ENCODE measurements around the gene MTARC2. TPM values are rescaled to one million over a fixed set of nuclear protein-coding genes. Genes with fewer than 3 reads are reported as not detected.

Gene MTARC2
- total and polyA plus RNA-seq, 2 donors (not counting 1 experiment from before 2014, with no cell fraction given), result 16.3 to 22.6 TPM

DNA sequence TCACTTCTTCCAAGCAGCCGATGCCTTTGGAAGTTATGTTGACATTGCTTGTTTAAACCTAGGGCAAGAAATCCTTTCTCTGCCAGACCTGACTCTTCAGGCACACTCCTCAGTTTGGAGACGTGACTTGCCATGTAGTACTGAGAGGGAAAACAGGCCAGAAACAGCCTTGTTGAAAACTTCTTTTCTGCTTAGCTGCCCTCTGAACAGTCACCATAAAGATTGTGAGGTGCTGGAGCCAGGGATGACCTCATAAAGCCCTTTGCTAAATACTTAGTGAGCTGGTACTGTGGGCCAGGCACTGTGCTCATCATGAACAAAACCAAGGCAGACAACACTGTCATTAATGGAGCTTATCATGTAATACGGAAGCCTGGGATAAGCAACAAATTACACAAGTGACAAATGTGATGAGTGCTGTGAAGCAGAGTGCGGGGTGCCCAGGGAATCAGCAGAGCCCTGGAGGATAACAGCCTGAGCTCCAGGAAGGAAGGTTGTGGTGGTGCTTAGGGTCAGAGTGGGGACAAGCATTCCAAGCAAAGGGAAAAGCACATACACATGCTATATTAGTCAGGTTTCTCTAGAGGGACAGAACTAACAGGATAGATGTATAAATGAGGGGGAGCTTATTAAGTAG is 80.9 kb downstream of the MTARC2 start:
- H3K27ac ChIP-seq (ENCODE audit: low read length in 2 of 2), result no peak overlapping the region
- no peaks in the 10 kb centered on the region for H4K20me1 ChIP-seq (ENCODE audit: control insufficient read depth, insufficient read depth, low read length, poor library complexity, severe bottlenecking)
- Mint-ChIP-seq H3K27me3 (peaks cover 12% of the 10 kb centered on the region), H3K4me3 (no peak overlapping the region), H3K4me1 (no peaks in the 10 kb centered on the region), H3K9me3 (ENCODE audit: insufficient read depth) (no peaks in the 10 kb centered on the region), H3K27ac (no peak overlapping the region)
- no peaks in the 10 kb centered on the region for H3K4me1 ChIP-seq (ENCODE audit: control insufficient read depth in 2 of 2, insufficient read depth in 2 of 2, low read length in 2 of 2)
- H3K9ac ChIP-seq (ENCODE audit: low read length), result no peak overlapping the region
- no peak overlapping the region for H3K4me2 ChIP-seq (replicated peaks; ENCODE audit: low read depth, low read length, poor library complexity, severe bottlenecking)
- no peaks in the 10 kb centered on the region for H3K9me3 ChIP-seq (ENCODE audit: control extremely low read depth in 1 of 3, control insufficient read depth in 2 of 3, insufficient read depth in 1 of 3, low read length in 2 of 3)
- H2AFZ ChIP-seq (ENCODE audit: insufficient read depth, low read depth, low read length, poor library complexity, severe bottlenecking), result no peak overlapping the region
- intact Hi-C loops (cut with micrococcal nuclease), result no loop called here
- ChIA-PET POLR2A (no interaction called here), CTCF (interaction anchor here (1.4 kb wide), 1 partner anchor 20 kb away, joined by 4 read pairs; no protein-coding TSS in a partner anchor)
- TF ChIP-seq EZH2 (IDR thresholded peaks at IDR 0.05; ENCODE audit: borderline replicate concordance, insufficient read depth, low read depth, low read length, poor library complexity, severe bottlenecking), result no peak
- TF ChIP-seq, protein P1, sequence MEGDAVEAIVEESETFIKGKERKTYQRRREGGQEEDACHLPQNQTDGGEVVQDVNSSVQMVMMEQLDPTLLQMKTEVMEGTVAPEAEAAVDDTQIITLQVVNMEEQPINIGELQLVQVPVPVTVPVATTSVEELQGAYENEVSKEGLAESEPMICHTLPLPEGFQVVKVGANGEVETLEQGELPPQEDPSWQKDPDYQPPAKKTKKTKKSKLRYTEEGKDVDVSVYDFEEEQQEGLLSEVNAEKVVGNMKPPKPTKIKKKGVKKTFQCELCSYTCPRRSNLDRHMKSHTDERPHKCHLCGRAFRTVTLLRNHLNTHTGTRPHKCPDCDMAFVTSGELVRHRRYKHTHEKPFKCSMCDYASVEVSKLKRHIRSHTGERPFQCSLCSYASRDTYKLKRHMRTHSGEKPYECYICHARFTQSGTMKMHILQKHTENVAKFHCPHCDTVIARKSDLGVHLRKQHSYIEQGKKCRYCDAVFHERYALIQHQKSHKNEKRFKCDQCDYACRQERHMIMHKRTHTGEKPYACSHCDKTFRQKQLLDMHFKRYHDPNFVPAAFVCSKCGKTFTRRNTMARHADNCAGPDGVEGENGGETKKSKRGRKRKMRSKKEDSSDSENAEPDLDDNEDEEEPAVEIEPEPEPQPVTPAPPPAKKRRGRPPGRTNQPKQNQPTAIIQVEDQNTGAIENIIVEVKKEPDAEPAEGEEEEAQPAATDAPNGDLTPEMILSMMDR (IDR thresholded peaks at IDR 0.05), result no peak
- DNase-seq (no peak), ATAC-seq (ENCODE audit: low read depth) (no peak)
- 88% methylated on average over 3 of the region's 4 CpGs for WGBS (ENCODE audit: insufficient coverage)
- no peaks in the 10 kb centered on the region for H3K36me3 ChIP-seq (replicated peaks in 1 of 2; ENCODE audit: control extremely low read depth in 1 of 2, control insufficient read depth in 1 of 2, extremely low read depth in 1 of 2, insufficient read depth in 2 of 2, low read length in 1 of 2)
- H3K79me2 ChIP-seq (ENCODE audit: control insufficient read depth, insufficient read depth, low read length), result no peaks in the 10 kb centered on the region
- peaks cover 0 to 3% (median 0%) of the 10 kb centered on the region in 4 experiments for H3K27me3 ChIP-seq (replicated peaks in 1 of 4; ENCODE audit: control extremely low read depth in 1 of 4, control insufficient read depth in 3 of 4, insufficient read depth in 4 of 4, low read length in 3 of 4)
- H3K4me3 ChIP-seq (ENCODE audit: control extremely low read depth in 1 of 5, extremely low read depth in 1 of 5, insufficient read depth in 1 of 5, low read depth in 2 of 5, low read length in 4 of 5), result no peak overlapping the region

DNA sequence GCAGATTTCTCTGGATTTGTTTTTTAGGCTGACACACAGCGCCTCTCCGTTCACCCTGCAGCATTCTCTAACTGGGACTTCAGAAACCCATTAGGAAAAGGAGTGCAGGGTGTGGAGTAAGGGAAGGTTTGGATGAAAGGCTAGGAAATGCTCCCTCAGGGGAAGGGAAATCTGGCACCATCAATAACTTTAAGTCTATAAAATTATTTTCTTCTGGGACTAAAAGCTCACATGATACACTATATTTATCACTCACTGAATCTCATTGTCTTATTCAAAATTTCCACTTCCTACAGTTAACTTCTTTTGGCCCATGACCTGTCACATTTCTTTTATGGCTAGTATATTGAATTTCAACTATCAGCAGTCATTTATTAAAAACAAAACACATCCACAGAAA is 85.3 kb downstream of the MTARC2 start:
- H3K9me3 Mint-ChIP-seq (ENCODE audit: insufficient read depth), result no peaks in the 10 kb centered on the region
- no peak overlapping the region for H3K4me3 ChIP-seq (ENCODE audit: control extremely low read depth in 1 of 5, extremely low read depth in 1 of 5, insufficient read depth in 1 of 5, low read depth in 2 of 5, low read length in 4 of 5)
- no peak overlapping the region for H3K9ac ChIP-seq (ENCODE audit: low read length)
- WGBS (ENCODE audit: insufficient coverage), result no CpG with 5 or more reads among the region's 2 CpGs
- H3K27ac ChIP-seq (ENCODE audit: low read length in 2 of 2), result no peak overlapping the region
- H3K4me1 Mint-ChIP-seq, result no peaks in the 10 kb centered on the region
- no peak overlapping the region for H3K27ac Mint-ChIP-seq
- no peak overlapping the region for H3K4me3 Mint-ChIP-seq
- H3K27me3 Mint-ChIP-seq, result peaks cover 8% of the 10 kb centered on the region
- DNase-seq, result no peak
- no peaks in the 10 kb centered on the region for H3K9me3 ChIP-seq (ENCODE audit: control extremely low read depth in 1 of 3, control insufficient read depth in 2 of 3, insufficient read depth in 1 of 3, low read length in 2 of 3)
- peaks cover 0 to 3% (median 0%) of the 10 kb centered on the region in 4 experiments for H3K27me3 ChIP-seq (replicated peaks in 1 of 4; ENCODE audit: control extremely low read depth in 1 of 4, control insufficient read depth in 3 of 4, insufficient read depth in 4 of 4, low read length in 3 of 4)
- ChIA-PET POLR2A (no interaction called here), CTCF (no interaction called here)
- no peaks in the 10 kb centered on the region for H4K20me1 ChIP-seq (ENCODE audit: control insufficient read depth, insufficient read depth, low read length, poor library complexity, severe bottlenecking)
- H3K36me3 ChIP-seq (replicated peaks in 1 of 2; ENCODE audit: control extremely low read depth in 1 of 2, control insufficient read depth in 1 of 2, extremely low read depth in 1 of 2, insufficient read depth in 2 of 2, low read length in 1 of 2), result no peaks in the 10 kb centered on the region
- H3K4me1 ChIP-seq (ENCODE audit: control insufficient read depth in 2 of 2, insufficient read depth in 2 of 2, low read length in 2 of 2), result no peaks in the 10 kb centered on the region
- intact Hi-C loops (cut with micrococcal nuclease), result no loop called here
- no peak for TF ChIP-seq EZH2 (IDR thresholded peaks at IDR 0.05; ENCODE audit: borderline replicate concordance, insufficient read depth, low read depth, low read length, poor library complexity, severe bottlenecking)
- TF ChIP-seq, protein P1 (IDR thresholded peaks at IDR 0.05), result no peak
- ATAC-seq (ENCODE audit: low read depth), result no peak
- H3K4me2 ChIP-seq (replicated peaks; ENCODE audit: low read depth, low read length, poor library complexity, severe bottlenecking), result no peak overlapping the region
- no peak overlapping the region for H2AFZ ChIP-seq (ENCODE audit: insufficient read depth, low read depth, low read length, poor library complexity, severe bottlenecking)
- H3K79me2 ChIP-seq (ENCODE audit: control insufficient read depth, insufficient read depth, low read length), result no peaks in the 10 kb centered on the region

All from B cell (primary cell).